Measurements from ENCODE around the gene PPP1R3G.

PPP1R3G gene

GRCh38 chr6:5094327-5094726 lies 9.2 kb downstream of the PPP1R3G start:
- DNase-seq (ENCODE audit: low read depth in 2 of 2) = no peak

- DNase-seq (ENCODE audit: low read depth in 2 of 2) = no peak
These were observed 10.1 kb downstream of the PPP1R3G start for GRCh38 chr6:5095236-5095635.

GRCh38 chr6:5096482-5096881 lies 11.3 kb downstream of the PPP1R3G start:
- DNase-seq (ENCODE audit: low read depth in 2 of 2) = no peak

DNA sequence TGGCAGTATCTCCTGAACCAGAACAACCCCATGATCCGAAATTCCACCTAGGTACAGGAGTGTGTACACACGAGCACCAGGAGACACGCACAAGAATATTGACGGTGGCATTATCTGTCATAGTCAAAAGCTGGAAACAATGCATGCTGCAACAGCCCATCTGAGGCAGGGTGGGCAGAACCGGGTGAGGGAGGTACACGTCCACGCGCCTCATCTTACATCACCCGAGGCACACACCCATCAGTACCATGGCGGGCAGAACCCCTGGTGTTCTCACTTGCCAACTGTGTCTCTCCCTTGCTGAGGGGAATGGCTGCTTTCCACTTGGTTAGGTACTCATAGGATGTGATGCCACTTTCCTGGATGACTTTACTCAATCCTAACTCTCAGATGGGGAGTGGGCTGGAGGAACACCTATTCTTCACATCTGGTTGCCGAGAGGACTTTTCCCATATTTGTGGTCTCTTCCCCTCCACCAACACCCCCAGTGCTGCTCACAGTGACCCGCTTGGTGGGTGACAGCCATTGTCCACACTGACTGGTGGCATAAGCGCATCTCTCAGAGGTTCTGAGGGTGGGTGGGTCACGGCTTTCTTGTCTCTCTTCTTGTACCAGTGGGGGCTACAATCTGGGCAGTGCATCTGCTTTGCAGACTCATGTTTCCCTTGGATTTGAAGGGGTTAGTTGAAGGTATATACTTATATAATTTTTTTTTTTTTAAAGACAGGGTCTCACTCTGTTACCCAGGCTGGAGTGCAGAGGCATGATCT lies 13.5 kb downstream of the PPP1R3G start:
- no peak for DNase-seq (ENCODE audit: low read depth in 2 of 2)

- DNase-seq (ENCODE audit: low read depth in 2 of 2) = no peak
These were observed 14.4 kb downstream of the PPP1R3G start for GRCh38 chr6:5099537-5099936.

DNA sequence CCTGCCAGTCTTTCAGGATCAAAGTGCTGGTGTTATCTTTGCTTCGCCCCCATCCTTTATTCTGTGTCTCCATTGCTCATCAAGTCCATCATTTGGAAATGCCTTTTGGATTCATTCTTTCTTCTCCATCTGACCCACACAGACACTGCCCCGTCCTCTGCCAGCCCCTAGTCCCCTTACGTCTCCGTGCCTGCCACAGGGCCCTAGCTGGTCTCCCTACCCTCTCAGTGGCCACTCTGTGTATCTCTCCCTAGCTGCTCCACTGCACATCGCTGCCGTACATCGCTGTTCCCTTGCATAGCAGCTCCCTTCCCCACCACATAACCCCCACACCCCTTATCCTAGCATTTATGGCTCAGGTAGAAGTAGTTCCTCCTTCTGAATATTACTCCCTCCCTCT lies 15.7 kb downstream of the PPP1R3G start:
- no peak for DNase-seq (ENCODE audit: low read depth in 2 of 2)

DNA sequence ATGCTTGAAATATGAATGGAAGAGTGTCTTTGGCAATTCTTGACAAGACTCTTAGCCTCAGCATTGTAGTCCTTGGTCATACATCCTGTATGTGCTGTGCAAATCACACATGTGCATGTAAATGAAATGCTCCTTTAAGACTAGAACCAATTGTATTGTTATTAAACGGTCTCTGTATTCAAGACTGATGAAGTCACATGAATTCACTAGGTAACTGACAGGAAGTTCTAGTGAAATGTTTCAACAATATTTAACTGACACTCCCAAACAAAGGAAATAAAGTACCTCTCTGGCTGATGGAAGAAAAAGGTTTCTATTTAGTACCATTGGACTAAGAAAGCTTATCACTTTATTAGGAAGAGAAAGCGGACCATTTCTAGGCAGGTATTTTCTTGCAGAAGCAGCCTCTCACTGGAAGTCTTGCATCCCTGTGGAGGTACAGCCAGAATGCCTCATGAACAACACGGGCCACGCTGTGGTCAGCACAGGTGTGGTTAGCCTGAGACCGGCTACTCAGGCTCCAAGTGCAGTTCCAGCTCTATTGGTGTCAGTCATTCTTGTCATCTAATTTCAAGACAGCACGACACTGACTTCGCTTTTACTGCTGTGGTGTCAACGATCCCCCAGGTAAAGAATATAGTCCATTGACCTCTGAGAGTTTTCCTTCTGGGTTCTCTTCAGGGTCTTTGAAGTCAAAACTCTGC lies 17.3 kb downstream of the PPP1R3G start:
- DNase-seq (ENCODE audit: low read depth in 2 of 2) = no peak

DNA sequence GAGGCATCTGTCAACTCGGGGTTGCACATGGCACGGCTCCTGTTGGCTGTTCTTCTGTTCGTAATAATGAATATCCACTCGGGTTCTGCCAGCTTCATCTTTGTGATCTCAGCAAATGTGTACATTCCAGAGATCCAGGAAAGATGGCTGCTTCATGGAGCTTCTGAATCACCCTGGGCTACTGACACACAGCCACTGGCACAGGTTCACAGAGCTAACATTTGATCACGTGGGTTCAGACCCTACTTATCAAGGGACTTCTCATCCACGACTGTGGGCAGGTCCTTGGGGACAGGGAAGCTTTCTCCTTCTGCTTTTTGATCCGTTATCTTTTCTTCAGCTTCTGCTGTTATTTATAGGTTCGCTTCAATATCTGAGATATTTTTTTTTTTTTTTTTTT lies 18.1 kb downstream of the PPP1R3G start:
- DNase-seq (ENCODE audit: low read depth in 2 of 2) = no peak

GRCh38 chr6:5104667-5105066 lies 19.5 kb downstream of the PPP1R3G start:
- DNase-seq (ENCODE audit: low read depth in 2 of 2) = no peak

DNA sequence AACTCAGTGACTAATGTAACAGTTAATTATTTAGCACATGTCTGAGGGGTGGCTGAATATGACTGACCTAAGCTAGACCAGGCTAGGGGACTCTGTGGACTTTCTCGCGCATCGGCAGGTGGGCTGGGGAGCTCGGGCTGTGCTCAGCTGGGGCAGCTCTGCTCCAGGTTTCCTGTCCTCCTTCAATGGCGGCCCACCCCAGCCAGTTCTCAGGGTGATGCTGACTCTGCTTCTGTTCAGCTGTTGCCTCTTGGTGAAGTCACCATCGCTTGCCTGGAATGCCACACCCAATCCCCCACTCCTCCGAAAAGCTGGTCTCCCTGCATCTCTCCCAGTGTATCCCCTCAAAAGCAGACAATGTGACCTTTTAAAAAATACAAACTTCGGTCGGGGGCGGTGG lies 20.0 kb downstream of the PPP1R3G start:
- DNase-seq (ENCODE audit: low read depth in 2 of 2) = no peak

GRCh38 chr6:5107341-5107740 lies 22.2 kb downstream of the PPP1R3G start:
- DNase-seq (ENCODE audit: low read depth in 2 of 2) = no peak

GRCh38 chr6:5108068-5108467 lies 22.9 kb downstream of the PPP1R3G start:
- no peak for DNase-seq (ENCODE audit: low read depth in 2 of 2)

GRCh38 chr6:5108536-5109150 lies 23.5 kb downstream of the PPP1R3G start:
- no peak for DNase-seq (ENCODE audit: low read depth in 2 of 2)

DNA sequence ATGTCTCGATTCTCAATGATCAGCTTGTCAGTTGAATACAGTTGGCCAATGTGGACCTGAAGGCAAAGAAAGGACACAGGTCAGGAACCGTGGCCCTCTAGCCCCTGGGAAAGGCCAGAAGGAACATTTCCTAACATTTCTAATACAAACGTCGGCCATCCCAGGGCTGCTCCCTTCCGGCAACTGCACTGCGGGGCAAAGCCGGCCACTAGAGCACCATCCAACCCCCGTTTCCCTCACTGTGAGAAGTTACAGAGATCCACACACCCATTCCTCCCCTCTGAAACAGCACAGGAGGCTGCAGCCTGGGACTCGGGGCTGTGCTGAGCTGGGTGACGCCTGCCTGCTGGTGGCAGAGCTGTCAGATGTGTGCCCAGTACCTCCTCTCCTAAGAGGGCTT lies 24.3 kb downstream of the PPP1R3G start:
- no peak for DNase-seq (ENCODE audit: low read depth in 2 of 2)

DNA sequence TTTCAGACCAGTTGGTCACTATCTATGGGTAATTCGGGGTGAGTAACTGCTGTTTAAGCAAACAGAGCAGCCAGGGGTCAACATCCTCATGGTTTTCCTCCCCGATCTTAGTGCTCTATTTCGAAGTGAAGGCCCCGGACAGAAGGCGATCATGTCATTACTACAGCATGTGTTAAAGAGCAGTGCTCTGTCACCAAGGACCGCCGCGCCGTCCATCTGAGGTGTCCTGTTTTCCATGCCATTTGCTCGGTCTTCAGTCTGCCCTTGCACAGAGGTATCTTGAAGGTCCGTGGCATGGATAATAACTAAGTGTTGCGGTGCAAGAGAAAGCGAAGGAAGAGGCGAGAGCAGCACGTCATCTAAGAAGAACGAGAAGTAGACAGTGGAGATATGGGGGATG lies 25.1 kb downstream of the PPP1R3G start:
- no peak for DNase-seq (ENCODE audit: low read depth in 2 of 2)

DNA sequence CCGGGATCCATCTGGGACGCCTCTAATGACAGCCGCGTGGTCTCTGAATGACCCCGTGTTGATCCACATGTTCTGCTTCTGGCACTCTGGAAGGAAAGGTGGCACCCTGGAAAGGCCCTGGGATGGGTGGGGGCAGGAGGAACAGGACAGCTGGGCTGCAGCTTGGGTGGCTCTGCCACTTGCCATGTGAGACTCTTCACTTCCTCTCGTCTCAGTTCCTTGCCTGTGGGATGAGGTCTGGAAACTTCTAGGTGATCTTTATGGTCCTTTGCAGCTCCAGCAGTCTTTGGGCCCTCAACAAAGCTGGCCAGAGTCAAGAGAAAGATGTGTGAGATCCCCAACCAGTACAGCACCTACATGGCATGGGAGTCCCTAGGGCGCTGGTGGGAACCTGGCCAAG lies 26.5 kb downstream of the PPP1R3G start:
- no peak for DNase-seq (ENCODE audit: low read depth in 2 of 2)

- no peak for DNase-seq (ENCODE audit: low read depth in 2 of 2)
These were observed 27.1 kb downstream of the PPP1R3G start for GRCh38 chr6:5112066-5112799.

DNA sequence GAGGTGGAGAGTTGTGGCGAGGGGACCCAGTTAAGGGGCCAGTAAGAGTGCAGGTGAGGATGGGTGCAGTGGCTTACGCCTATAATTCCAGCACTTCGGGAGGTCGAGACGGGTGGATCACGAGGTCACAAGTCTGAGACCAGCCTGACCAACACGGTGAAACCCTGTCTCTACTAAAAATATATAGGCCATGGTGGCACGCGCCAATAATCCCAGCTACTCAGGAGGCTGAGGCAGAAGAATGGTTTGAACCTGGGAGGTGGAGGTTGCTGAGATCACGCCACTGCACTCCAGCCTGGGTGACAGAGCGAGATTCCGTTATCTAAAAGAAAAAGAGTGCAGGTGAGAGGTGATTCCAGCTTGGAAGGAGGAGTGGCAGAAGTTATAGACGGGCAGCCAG lies 28.0 kb downstream of the PPP1R3G start:
- DNase-seq (ENCODE audit: low read depth in 2 of 2) = no peak

GRCh38 chr6:5115168-5115567 lies 30.0 kb downstream of the PPP1R3G start:
- DNase-seq (ENCODE audit: low read depth in 2 of 2) = no peak

DNA sequence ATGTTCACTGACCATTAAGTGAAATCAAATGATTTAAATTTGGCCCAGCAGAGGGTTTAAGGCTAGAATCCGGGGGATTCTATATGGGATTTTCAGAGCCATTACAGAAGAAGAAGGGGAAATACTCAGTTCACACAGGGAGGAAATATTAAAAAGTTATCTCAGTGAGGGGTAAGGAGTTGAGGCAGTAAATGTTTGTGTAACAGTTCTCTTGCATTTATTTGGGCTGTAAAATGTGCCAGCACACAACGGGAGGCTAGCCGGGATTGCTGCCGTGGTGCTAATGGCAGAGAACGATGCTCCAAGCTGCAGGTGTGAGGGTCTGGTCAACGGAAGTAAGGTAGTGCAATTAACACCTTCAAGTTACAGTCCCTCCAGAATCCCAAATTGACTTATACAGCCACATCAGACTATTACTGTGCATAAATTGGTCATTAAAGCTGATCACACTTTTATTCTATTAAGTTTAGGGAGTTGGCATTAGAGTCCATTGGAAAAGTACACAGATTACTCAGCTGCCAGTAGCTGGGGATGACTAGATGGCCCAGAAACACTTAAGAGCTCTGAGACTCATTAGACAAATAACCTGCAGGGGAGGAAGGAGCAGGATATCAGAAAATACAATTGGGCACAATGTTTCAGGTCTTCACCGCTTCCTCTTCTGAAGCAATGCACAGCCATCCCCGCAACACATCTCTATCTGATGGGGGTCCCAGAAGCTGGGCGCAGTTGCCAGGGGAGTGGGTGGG lies 31.3 kb downstream of the PPP1R3G start:
- DNase-seq (ENCODE audit: low read depth in 2 of 2) = no peak

GRCh38 chr6:5119090-5119951 lies 34.2 kb downstream of the PPP1R3G start:
- DNase-seq (ENCODE audit: low read depth in 2 of 2) = no peak

Measured in stimulated activated CD8-positive, alpha-beta memory T cell treated with anti-CD3 and anti-CD28 coated beads, Interleukin-15, amount 100 ng/mL, for 4 hours (primary cell).